H4 (cell line): ENCODE measurements around the gene TBC1D3I. TPM values are rescaled to one million over a fixed set of nuclear protein-coding genes. Genes with fewer than 3 reads are reported as not detected.
"Not testable (repeated sequence)": the region's sequence is repeated elsewhere in the genome, so short reads cannot be mapped to it uniquely, and the experiment has no call there.

Experiments
- DNase-seq: peaks from one replicate; pipeline ENCODE4 v3.0.0-alpha.2; 2015; ENCODE audit warnings: low spot score
- total RNA-seq: library from RNA; depleted of rRNA; stranded (reverse); fragments of >200 nt; shearing (Covaris generic); gene quantifications from 2 replicates; pipeline ENCODE4 v1.2.3, GENCODE V29; 2014; rRNA removed

Gene TBC1D3I
- total RNA-seq: not detected in 2 replicates

- not testable (repeated sequence) for DNase-seq
Observed at GRCh38 chr17:36264470-36264869, at the start of gene TBC1D3I. Gene TBC1D3I (minus strand): TSS chr17:36264570. CDS start chr17:36262985, 1,585 bp downstream.

DNA sequence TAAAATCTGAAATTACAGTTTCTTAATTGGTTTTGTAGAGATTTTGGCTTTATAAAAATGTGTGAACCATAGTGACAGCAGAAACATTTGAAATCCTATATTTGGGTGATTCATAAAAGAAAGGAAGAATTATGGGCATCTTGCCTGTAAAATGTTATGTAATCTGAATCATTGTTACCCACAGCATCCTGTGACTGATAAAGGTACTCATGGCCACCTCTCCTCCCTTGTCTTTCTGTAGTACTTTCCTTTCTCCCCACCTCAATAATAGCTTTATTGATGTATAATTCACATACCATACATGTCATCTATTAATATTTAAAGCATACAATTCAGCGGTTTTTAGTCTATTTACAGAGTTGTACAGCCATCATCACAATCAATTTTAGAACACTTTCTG lies 30.8 kb upstream of the TBC1D3I start:
- not testable (repeated sequence) for DNase-seq

GRCh38 chr17:36289965-36290612 lies 25.7 kb upstream of the TBC1D3I start:
- DNase-seq: not testable (repeated sequence)

DNA sequence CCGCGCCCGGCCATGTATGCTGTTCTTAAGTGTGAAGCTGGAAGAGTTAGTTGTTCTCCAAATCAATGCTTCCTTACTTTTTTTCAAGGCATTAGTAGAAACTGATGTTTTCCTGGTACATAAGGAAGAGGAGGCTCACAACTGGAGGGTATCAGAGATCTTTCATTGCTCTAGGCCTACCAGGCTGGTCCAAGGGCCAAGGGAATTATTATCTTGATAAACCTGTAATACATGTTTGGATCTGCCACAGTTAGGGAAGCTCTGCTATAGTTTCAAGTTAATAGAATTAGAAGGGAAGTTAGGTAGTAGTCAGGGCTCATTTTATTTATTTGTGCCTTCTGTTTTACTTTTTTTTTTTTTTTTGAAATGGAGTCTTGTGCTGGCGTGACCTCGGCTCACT lies 19.8 kb upstream of the TBC1D3I start:
- DNase-seq: not testable (repeated sequence)

GRCh38 chr17:36283256-36283655 lies 18.9 kb upstream of the TBC1D3I start:
- DNase-seq: not testable (repeated sequence)

DNA sequence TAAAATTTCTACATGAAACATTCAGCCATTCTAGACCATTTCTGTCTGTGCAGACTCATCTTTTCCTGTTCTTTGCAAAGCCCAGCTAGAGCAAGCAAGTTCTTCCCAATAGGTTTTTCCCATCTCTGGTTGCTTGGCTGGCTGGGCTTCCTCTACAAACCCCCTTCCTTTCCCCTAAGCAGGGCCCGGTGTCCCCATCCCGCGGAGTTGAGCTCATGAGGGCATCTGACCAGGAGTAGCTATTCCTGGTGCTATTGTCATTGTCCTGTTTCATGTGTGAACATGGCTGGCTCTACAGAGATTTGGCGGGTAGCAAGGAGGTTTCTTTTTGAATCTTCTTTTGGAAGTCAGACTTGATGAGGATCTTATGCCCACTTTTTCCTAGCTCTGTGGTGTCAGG lies 22.3 kb downstream of the TBC1D3I start:
- not testable (repeated sequence) for DNase-seq

- not testable (repeated sequence) for DNase-seq
Observed at GRCh38 chr17:36229644-36230043, 34.7 kb downstream of the TBC1D3I start.

DNA sequence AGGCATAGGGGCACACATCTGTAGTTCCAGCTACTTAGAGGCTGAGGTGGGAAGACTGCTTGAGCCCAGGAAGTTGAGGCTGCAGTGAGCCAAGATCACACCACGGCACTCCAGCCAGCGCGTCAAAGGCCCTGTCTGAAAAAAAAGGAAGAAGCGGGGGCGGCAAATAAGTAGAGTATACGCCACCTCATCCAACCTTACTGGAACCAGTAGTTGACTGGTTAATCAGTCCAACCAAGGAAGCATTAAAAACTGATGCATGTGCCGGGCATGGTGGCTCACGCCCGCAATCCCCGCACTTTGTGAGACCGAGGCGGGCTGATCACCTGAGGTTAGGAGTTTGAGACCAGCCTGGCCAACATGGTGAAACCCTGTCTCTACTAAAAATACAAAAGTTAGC lies 41.4 kb downstream of the TBC1D3I start:
- DNase-seq: not testable (repeated sequence)

GRCh38 chr17:36221581-36222100 lies 42.7 kb downstream of the TBC1D3I start:
- DNase-seq: not testable (repeated sequence)

DNA sequence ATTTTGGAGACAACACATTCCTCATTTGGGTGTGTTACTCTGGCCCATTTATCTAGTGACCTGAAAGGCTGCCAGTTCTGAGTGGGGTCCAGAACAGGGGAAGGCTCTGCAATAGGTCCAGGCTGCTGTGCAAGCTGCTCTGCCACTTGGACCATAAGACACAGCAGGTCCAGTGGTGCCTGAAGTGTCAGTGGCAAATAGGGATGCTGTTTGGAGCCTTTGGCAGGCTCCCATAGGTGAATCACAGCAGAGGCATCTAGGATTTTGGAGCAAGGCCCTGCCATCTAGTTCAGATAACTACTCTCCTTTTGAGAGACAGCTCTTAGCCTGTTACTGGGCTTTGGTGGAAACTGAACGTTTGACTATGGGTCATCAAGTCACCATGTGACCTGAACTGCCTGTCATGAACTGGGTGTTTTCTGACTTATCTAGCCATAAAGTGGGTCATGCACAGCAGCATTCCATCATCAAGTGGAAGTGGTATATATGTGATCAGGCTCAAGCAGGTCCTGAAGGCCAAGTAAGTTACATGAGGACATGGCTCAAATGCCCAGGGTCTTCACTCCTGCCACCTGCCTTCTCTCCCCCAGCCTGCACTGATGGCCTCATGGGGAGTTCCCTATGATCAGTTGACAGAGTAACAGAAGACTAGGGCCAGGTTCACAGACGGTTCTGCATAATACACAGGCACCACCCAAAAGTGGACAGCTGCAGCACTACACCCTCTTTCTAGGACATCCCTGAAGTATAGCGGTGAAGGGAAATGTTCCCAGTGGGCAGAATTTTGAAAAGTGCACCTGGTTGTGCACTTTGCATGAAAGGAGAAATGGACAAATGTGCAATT lies 43.4 kb downstream of the TBC1D3I start:
- DNase-seq: not testable (repeated sequence)

GRCh38 chr17:36219556-36219955 lies 44.8 kb downstream of the TBC1D3I start:
- not testable (repeated sequence) for DNase-seq

DNA sequence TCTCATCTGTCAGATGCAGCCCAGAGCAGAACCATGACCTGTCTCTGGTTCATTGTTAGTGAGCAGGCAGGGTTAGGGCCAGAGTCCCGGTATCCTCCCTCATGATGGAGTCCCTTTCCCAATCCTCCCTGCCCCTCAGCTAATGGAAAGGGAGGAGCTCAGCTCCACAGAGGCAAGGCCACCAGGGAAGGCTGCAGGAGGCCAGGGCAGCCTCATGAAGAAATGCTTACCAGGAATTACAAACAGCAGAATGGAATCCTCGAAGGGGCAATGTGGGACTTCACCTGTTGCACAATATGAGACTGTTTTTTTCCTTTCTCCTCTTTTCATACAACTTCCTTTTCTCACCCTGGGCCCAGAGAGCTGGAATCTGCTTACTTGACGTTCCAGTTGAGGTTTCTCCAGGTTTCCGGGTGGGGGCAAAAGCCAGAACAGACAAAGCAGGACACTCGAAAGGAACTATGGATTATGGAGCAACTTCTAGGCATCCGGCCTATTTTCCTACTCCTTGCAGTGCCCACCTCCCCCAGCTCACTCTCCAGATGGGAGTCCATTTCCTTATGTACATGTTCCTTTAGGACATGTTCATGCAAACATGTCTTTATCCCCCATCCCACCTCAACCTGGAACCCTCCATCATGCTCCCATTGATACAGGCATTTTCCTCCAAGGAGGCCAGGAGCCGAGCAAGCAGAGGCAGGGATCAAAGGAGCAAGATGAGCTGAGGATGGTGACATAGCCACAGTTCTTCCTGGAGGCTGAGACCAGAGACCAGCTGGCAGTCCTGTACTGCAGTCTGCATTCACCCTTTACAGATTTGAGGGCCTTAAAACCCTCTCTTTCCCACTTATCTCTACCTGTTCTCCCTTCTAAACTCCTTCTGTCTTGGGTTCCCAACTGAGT lies 48.7 kb downstream of the TBC1D3I start:
- DNase-seq: not testable (repeated sequence)

- DNase-seq: no peak
Observed at GRCh38 chr17:36214918-36215317, 49.5 kb downstream of the TBC1D3I start.

GRCh38 chr17:36213695-36214094 lies 50.7 kb downstream of the TBC1D3I start:
- DNase-seq: no peak

GRCh38 chr17:36212966-36213365 lies 51.4 kb downstream of the TBC1D3I start:
- no peak for DNase-seq

DNA sequence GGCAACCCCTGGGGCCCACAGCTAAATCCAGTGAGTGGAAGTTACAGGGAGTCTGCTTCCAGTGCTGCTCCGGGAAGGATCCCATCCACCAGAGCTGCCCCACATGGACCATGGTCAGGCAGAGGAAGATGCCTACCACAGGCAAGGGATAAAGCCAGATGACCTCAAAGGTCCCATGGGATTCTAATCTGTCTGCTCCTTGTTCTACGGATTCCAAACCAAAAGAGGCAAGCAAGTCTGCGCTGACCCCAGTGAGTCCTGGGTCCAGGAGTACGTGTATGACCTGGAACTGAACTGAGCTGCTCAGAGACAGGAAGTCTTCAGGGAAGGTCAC lies 52.1 kb downstream of the TBC1D3I start:
- DNase-seq: no peak

DNA sequence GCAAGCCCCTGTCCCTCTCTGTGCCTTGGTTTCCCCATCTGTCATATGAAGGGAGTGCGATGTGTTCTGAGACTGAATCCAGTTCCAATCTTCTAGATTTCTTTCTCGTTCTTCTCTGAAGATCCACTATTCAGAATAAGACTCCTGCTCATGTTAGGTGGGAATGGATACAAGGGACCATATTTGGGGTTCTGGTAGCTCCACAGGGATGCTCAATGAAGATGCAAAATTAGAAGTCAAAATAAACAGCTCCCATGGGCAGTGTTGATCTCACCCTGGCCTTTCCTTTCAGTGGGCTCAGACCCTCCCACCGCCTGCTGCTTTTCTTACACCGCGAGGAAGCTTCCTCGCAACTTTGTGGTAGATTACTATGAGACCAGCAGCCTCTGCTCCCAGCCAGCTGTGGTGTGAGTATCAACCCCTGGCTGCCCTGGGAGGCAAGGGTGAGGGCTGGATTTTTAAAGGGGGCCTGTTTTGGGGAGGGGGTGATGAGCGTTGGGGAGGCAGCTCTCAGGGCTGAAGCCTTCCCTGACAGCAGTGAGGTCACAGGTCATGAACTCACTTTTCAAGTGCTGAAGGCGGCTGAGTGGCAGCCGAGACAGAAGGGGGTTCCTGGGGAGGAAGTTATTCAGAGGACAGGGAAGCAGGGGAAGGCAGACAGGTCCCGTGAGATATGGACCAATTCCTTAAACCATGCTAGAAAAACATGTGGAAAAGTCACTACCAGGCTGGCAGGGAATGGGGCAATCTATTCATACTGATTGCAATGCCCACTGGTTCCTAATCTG lies 52.7 kb downstream of the TBC1D3I start:
- not testable (repeated sequence) for DNase-seq

- DNase-seq: not testable (repeated sequence)
Observed at GRCh38 chr17:36210439-36211211, 53.7 kb downstream of the TBC1D3I start, which contains the start of gene CCL4L2. Gene CCL4L2 (plus strand): TSS chr17:36211063.

- DNase-seq: no peak
Observed at GRCh38 chr17:36209575-36209974, 54.8 kb downstream of the TBC1D3I start.

DNA sequence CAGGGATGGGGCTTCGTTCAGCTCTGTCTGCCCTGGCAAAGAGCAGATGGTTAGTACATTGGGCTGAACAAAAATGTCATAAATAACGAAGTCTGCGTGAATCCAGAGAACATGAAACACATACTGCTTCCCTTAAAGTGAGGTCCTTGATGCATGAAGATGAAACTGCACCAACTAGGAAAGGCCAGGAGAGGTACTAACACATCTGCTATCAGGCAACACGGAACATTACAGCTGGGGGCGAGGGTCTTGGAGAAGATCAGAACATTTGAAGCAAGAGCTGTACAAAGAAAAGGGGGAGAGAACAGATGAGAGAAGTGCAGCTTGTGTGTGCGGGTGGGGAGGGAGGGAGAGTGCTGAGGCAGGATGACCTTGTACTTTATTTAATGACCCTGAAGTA lies 57.0 kb downstream of the TBC1D3I start:
- not testable (repeated sequence) for DNase-seq
